PFSK-1 (cell line): ENCODE data around the gene UBAC2.

Experiments
- FOXP2 ChIP-seq: optimal IDR thresholded peaks from 2 replicates; pipeline ENCODE3; 2011; ENCODE audit warnings: borderline replicate concordance, control low read depth, inconsistent platforms; ENCODE audit not compliant: insufficient read depth; ENCODE audit errors: extremely low read length, extremely low read depth
- POLR2AphosphoS5 ChIP-seq: IDR thresholded peaks from 2 replicates; pipeline ENCODE4 v1.6.1; 2012; ENCODE audit warnings: low read depth, mild to moderate bottlenecking, control low read depth, low read length, moderate library complexity
- SIN3A ChIP-seq: IDR thresholded peaks from 2 replicates; pipeline ENCODE4 v1.6.1; 2012; ENCODE audit warnings: mild to moderate bottlenecking, low read length, moderate library complexity, borderline replicate concordance; ENCODE audit not compliant: insufficient read depth
- TAF1 ChIP-seq: IDR thresholded peaks from 2 replicates; pipeline ENCODE4 v1.6.1; 2012; ENCODE audit warnings: low read length, control low read depth, borderline replicate concordance; ENCODE audit not compliant: insufficient read depth
- TF ChIP-seq, protein P1 (sequence below), 2 experiments: IDR thresholded peaks; 2 replicates each; pipeline versions ENCODE4 v1.6.1 to v1.8.0; 2011 to 2012; ENCODE audit warnings: low read depth in 2 of 2, low read length in 2 of 2, control low read depth in 1 of 2, inconsistent platforms in 1 of 2, mild to moderate bottlenecking in 1 of 2, moderate library complexity in 1 of 2; ENCODE audit not compliant: insufficient read depth in 1 of 2

DNA sequence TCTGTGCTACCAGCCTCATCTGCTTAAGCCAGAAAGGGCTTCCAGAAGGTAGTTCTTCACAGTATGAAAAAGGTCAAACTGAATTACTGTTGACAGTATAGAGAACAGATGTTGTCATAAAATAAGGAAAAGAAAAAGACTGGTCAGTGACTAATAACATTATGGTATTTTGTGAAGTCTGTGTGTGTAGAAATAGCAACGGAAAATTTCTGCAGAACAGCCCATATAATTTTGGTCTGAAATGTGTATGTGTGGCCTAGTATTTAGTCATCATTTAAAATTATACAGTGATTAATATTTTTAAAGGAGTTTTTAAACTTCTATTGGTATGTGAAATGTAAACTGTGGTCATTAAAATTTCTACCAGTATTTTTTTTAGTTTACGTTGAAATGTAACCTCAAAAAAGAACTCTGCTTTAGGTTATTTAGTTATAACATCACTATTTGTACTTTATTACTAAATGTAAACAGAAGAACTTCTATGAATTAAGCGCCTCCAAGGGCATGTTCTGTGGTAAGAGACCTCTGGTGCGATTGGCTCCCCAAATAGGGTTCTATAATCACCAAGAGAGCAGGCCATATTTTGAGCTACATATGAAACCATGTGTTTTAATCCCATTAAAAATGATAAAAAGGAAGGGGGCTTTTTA is 109.9 kb downstream of the UBAC2 start:
- TF ChIP-seq POLR2AphosphoS5 (no peak), TAF1 (no peak), SIN3A (no peak), FOXP2 (no peak)
- TF ChIP-seq, protein P1, sequence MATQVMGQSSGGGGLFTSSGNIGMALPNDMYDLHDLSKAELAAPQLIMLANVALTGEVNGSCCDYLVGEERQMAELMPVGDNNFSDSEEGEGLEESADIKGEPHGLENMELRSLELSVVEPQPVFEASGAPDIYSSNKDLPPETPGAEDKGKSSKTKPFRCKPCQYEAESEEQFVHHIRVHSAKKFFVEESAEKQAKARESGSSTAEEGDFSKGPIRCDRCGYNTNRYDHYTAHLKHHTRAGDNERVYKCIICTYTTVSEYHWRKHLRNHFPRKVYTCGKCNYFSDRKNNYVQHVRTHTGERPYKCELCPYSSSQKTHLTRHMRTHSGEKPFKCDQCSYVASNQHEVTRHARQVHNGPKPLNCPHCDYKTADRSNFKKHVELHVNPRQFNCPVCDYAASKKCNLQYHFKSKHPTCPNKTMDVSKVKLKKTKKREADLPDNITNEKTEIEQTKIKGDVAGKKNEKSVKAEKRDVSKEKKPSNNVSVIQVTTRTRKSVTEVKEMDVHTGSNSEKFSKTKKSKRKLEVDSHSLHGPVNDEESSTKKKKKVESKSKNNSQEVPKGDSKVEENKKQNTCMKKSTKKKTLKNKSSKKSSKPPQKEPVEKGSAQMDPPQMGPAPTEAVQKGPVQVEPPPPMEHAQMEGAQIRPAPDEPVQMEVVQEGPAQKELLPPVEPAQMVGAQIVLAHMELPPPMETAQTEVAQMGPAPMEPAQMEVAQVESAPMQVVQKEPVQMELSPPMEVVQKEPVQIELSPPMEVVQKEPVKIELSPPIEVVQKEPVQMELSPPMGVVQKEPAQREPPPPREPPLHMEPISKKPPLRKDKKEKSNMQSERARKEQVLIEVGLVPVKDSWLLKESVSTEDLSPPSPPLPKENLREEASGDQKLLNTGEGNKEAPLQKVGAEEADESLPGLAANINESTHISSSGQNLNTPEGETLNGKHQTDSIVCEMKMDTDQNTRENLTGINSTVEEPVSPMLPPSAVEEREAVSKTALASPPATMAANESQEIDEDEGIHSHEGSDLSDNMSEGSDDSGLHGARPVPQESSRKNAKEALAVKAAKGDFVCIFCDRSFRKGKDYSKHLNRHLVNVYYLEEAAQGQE (IDR thresholded peaks at IDR 0.05; ENCODE audit: insufficient read depth in 1 of 2, low read depth in 2 of 2, low read length in 2 of 2), result no peak
